ENCODE data around the gene RALBP1. TPM values are rescaled to one million over a fixed set of nuclear protein-coding genes. Genes with fewer than 3 reads are reported as not detected.
"Not testable (repeated sequence)": the region's sequence is repeated elsewhere in the genome, so short reads cannot be mapped to it uniquely, and the experiment has no call there.

RALBP1 gene
- total RNA-seq, 1 donor, result 77.2 TPM

- TF ChIP-seq CTCF (IDR thresholded peaks at IDR 0.05; ENCODE audit: insufficient read depth, low read length), result no peak
- peak overlapping the region; percentile 99 for H3K4me3 ChIP-seq (ENCODE audit: low read depth, low read length)
- DNase-seq (ENCODE audit: low read depth), result no peak
Measured at GRCh38 chr18:9474108-9474982, 968 bp upstream of the RALBP1 start.

- peak; percentile 45 for DNase-seq (ENCODE audit: low read depth)
- TF ChIP-seq CTCF (IDR thresholded peaks at IDR 0.05; ENCODE audit: insufficient read depth, low read length), result no peak
Measured at GRCh38 chr18:9475643-9476591, 604 bp downstream of the RALBP1 start.

GRCh38 chr18:9476949-9477348, 1.6 kb downstream of the RALBP1 start:
- DNase-seq (ENCODE audit: low read depth), result not testable (repeated sequence)

More at GRCh38 chr18:9475643-9476591, 604 bp downstream of the RALBP1 start:
- H3K4me3 ChIP-seq (ENCODE audit: low read depth, low read length), result peak overlapping the region; percentile 88

GRCh38 chr18:9477509-9477908, 2.2 kb downstream of the RALBP1 start:
- no peak for DNase-seq (ENCODE audit: low read depth)
- no peak for TF ChIP-seq CTCF (IDR thresholded peaks at IDR 0.05; ENCODE audit: insufficient read depth, low read length)
- H3K4me3 ChIP-seq (ENCODE audit: low read depth, low read length), result no peak overlapping the region

More at GRCh38 chr18:9476949-9477348, 1.6 kb downstream of the RALBP1 start:
- peak overlapping the region; percentile 88 for H3K4me3 ChIP-seq (ENCODE audit: low read depth, low read length)

GRCh38 chr18:9478545-9478944, 3.2 kb downstream of the RALBP1 start:
- TF ChIP-seq CTCF (IDR thresholded peaks at IDR 0.05; ENCODE audit: insufficient read depth, low read length), result no peak
- no peak overlapping the region for H3K4me3 ChIP-seq (ENCODE audit: low read depth, low read length)
- no peak for DNase-seq (ENCODE audit: low read depth)

- H3K4me3 ChIP-seq (ENCODE audit: low read depth, low read length), result no peak overlapping the region
- TF ChIP-seq CTCF (IDR thresholded peaks at IDR 0.05; ENCODE audit: insufficient read depth, low read length), result no peak
- DNase-seq (ENCODE audit: low read depth), result no peak
Measured at GRCh38 chr18:9482790-9483189, 7.5 kb downstream of the RALBP1 start.

GRCh38 chr18:9483526-9483925, 8.2 kb downstream of the RALBP1 start:
- no peak for TF ChIP-seq CTCF (IDR thresholded peaks at IDR 0.05; ENCODE audit: insufficient read depth, low read length)
- no peak for DNase-seq (ENCODE audit: low read depth)
- no peak overlapping the region for H3K4me3 ChIP-seq (ENCODE audit: low read depth, low read length)

- not testable (repeated sequence) for DNase-seq (ENCODE audit: low read depth); H3K4me3 ChIP-seq (ENCODE audit: low read depth, low read length)
Measured at GRCh38 chr18:9484856-9485255, 9.5 kb downstream of the RALBP1 start.

Measured in fibroblast of the aortic adventitia (primary cell).